Femur (tissue), 1 donor: Measurements from ENCODE around the gene CERS1.
"Not testable (repeated sequence)": the region's sequence is repeated elsewhere in the genome, so short reads cannot be mapped to it uniquely, and the experiment has no call there.

Source experiments
- DNase-seq: peaks from one replicate; pipeline ENCODE4 v3.0.0-alpha.2; 2017

Gene CERS1

GRCh38 chr19:18919086-18919899 is 23.3 kb upstream of the CERS1 start, which contains the start of the genes COPE and DDX49:
TSS of gene COPE (minus strand) at chr19:18919387. CDS start at chr19:18919348, 39 bp downstream.
TSS of gene DDX49 (plus strand) at chr19:18919715. CDS start at chr19:18919742, 27 bp downstream.
- peak; percentile 99 for DNase-seq

GRCh38 chr19:18917593-18917992 is 21.6 kb upstream of the CERS1 start:
- not testable (repeated sequence) for DNase-seq

- DNase-seq: peak; percentile 57
Observed at GRCh38 chr19:18915639-18916038, 19.7 kb upstream of the CERS1 start.

- no peak for DNase-seq
Observed at GRCh38 chr19:18913466-18913865, 17.5 kb upstream of the CERS1 start.

GRCh38 chr19:18912933-18913332 is 17.0 kb upstream of the CERS1 start:
- DNase-seq: no peak

GRCh38 chr19:18910801-18911436 is 15.0 kb upstream of the CERS1 start:
- no peak for DNase-seq

GRCh38 chr19:18910010-18910409 is 14.1 kb upstream of the CERS1 start:
- no peak for DNase-seq

GRCh38 chr19:18908917-18909619 is 13.1 kb upstream of the CERS1 start:
- DNase-seq: no peak

- no peak for DNase-seq
Observed at GRCh38 chr19:18906605-18907519, 10.9 kb upstream of the CERS1 start.

GRCh38 chr19:18905513-18906236 is 9.7 kb upstream of the CERS1 start:
- DNase-seq: no peak

GRCh38 chr19:18905058-18905456 is 9.1 kb upstream of the CERS1 start:
- no peak for DNase-seq

GRCh38 chr19:18904334-18905057 is 8.5 kb upstream of the CERS1 start:
- DNase-seq: no peak

GRCh38 chr19:18903156-18904037 is 7.4 kb upstream of the CERS1 start:
- no peak for DNase-seq

GRCh38 chr19:18902519-18902918 is 6.6 kb upstream of the CERS1 start:
- not testable (repeated sequence) for DNase-seq

GRCh38 chr19:18901491-18901890 is 5.5 kb upstream of the CERS1 start:
- no peak for DNase-seq

- no peak for DNase-seq
Observed at GRCh38 chr19:18900700-18901481, 4.9 kb upstream of the CERS1 start.

GRCh38 chr19:18899624-18900560 is 3.9 kb upstream of the CERS1 start:
- DNase-seq: no peak
